HL-60/S4 treated with retinoic acid at 250 ng/mL for 4 days and 3 days (cell line): ENCODE results near the gene CLEC4D.
"Not testable (repeated sequence)": the region's sequence is repeated elsewhere in the genome, so short reads cannot be mapped to it uniquely, and the experiment has no call there.

Experiments
- in situ Hi-C: fragments of 300-500 bp; cut with MboI; formaldehyde crosslinking; loops from 2 replicates; pipeline ENCODE4 v1.7.0; 2022; ENCODE audit warnings: low sequenced_read_pairs

Gene CLEC4D

GRCh38 chr12:8527250-8528130 is 14.2 kb downstream of the CLEC4D start:
- in situ Hi-C loops = no loop called here

DNA sequence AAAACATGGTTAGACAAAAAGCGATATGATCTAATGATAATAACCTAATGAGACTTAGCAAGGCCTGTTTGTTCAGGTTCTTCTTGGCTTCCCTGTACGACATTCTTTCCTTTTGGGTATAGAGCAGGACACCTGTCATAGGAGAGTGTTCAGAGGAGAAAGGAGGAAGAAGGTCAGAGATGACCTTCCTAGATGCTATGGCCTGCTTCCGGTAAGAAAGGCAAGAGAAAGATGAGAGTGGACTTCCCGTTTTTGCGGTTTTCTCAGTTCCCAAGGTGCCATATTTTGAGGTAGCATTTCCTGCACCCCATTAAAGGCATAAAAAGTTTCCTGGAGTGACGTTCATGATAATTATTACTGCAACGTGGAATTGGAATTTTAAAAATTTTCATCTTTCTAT is 18.7 kb downstream of the CLEC4D start:
- in situ Hi-C loops = no loop called here

GRCh38 chr12:8537820-8538219 is 24.5 kb downstream of the CLEC4D start:
- in situ Hi-C loops = not testable (repeated sequence)

DNA sequence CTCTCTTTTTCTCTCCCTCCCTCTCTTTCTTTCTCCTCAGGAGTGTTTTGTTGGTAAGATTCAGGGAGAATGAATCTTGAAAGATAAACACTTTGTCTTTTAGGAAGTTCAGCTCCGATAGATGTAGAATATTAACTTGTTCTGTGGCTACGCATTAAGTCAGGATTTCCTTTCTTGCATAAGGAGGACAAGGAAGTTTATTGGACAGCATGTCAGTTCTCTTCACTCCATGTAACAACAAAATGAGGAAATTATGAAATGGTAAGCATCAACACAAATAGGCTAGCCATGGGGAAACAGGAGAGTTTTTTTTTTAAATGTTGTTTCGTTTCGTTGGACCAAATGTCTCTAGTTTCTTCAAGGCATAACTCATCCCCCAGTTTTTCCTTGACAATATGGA is 27.5 kb downstream of the CLEC4D start, which contains the start of gene CLEC4E:
CLEC4E (minus strand) TSS at position 75 of the 400 bp plus-strand sequence. CDS start 108 bp downstream, outside the sequence.
- in situ Hi-C loops = not testable (repeated sequence)

GRCh38 chr12:8541562-8541961 is 28.3 kb downstream of the CLEC4D start:
- in situ Hi-C loops = no loop called here

- in situ Hi-C loops = no loop called here
These were observed 31.0 kb downstream of the CLEC4D start for GRCh38 chr12:8544295-8544694.

DNA sequence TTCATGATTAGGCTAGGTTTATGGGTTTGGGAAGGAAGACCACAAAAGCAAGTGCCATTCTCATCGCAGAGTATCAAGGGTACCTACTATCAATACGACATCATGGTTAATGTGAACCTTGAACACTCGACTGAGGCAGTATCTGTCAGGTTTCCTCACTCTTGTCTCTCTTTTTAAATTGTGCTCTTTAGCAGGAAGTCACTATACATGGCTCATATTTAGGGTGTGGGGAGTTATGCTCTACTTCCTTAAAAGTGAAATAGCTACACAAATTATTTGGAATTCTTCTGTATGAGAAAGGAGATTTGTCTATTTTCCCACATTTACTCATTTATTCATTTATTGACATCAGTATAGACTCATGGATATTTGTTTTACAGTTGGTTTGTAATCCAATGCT is 33.3 kb downstream of the CLEC4D start:
- in situ Hi-C loops = no loop called here

DNA sequence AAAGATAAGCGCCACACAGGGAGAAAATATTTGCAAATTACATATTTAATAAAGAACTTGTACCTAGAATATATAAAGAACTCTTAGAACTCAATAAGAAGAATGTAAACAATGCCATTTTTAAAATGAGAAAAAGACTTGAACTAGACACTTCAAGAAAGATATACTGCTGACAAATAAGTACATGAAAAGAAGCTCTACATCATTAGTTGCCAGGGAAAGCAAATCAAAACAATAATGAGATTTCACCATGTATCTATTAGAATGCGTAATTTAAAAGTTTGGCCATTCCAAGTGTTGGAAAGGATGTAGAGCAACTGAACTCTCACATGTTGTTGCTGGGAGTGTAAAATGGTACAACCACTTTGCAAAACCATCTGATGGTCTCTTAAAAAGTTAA is 34.3 kb downstream of the CLEC4D start:
- in situ Hi-C loops = no loop called here

- in situ Hi-C loops = no loop called here
These were observed 34.9 kb downstream of the CLEC4D start for GRCh38 chr12:8548192-8548591.

- in situ Hi-C loops = no loop called here
These were observed 36.1 kb downstream of the CLEC4D start for GRCh38 chr12:8549381-8549780.

GRCh38 chr12:8553088-8553627 is 39.9 kb downstream of the CLEC4D start:
- in situ Hi-C loops = no loop called here

GRCh38 chr12:8554451-8555195 is 41.3 kb downstream of the CLEC4D start:
- in situ Hi-C loops = no loop called here

DNA sequence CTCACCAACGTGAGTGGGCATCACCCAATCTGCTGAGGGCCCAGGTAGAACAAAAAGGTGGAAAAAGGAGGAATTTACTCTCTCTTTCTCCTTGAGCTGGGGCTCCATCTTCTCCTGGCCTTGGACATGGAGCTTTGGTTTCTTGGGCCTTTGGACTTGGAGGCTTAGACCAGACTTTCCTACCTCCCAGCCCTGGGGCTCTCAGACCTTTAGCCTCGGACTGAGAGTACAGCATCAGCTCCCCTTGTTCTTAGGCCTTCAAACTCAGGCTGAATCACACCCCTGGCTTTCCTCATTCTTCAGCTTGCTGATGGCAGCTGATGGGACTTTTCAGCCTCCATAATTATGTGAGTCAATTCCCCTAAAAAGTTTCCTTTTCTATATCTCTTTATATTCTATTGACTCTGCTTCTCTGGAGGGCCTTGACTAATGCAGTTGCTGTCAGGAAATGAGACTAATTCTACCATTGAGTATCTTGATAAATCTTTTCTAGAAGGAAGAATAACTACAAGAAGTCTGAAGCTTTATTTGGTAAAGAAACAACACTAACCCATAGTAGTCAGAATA is 43.3 kb downstream of the CLEC4D start:
- in situ Hi-C loops = no loop called here

DNA sequence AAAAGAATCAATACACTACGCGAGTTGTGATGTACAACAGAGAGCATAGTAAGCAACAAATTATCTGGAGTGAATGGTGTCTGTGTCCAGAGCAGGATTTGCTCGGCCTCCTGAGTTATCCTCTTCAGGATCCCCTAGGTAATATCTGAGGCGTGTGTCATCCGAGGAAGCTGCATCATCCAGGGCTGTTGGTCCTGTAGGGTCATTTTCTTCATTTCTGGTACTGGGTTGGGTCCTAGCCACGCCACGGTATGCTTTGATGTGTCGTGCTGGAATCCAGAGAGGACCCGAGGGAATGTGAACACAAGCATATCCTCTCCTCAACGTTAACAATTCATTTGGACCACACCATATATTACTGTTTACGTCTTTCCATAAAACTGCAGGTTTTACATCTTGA is 46.4 kb downstream of the CLEC4D start:
- in situ Hi-C loops = no loop called here

DNA sequence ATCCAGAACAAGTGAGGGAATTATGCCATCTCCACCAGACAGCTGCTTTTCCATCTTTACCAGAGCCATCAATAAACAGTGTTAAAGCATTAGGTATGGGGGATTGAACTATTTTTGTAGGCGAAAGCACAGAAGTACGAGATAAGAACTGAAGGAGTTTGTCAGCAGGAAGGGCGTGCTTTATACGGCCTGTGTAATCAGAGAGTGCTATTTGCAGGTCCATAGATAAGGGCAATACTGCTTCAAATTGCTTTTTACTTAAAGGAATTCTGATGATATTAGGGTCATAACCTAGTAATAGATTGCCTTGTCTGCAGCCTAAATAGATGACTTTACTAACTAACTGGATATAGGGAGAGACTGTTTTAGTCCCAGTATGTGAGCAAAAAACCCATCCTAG is 47.7 kb downstream of the CLEC4D start:
- in situ Hi-C loops = no loop called here

DNA sequence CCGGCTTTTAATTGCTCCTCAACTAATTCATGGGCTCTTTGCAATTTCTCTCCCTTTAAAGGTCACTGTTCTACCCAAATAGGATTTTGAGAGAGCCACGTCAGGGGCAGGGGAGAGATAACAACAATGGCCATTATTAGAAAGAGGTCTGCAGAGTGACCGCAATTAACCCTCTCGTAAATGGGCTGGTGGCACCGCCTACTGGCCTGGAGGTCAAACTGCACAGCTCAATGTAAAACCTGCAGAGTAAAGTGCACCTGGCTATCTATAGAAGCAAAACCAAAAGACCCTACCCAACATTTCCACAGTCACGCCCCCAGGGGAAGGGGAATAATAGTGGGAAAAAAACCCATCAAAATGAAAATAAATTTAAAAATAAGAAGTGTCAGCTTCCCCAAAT is 49.0 kb downstream of the CLEC4D start:
- in situ Hi-C loops = no loop called here

- in situ Hi-C loops = no loop called here
These were observed 50.1 kb downstream of the CLEC4D start for GRCh38 chr12:8563356-8563755.

DNA sequence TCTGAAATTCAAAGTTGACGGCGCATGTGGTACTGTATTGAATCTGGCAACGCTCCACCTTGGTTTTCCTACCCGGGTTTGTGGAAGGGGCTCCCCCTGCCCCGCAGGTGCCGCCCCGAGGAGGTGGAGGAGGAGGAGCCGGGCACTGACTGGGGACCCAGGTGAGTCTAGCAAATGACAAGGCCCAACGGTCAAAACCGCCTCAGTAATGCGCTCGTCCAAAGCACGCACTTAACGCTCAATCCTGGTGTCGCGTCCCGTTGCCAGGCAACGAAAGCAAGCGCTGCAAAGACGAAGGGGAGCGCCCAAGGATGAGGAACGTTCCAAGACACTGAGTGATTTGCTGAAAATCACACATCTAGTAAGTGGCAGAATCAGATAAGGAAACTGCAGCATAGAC is 51.4 kb downstream of the CLEC4D start:
- in situ Hi-C loops = no loop called here

GRCh38 chr12:8566052-8566451 is 52.7 kb downstream of the CLEC4D start:
- in situ Hi-C loops = not testable (repeated sequence)

- in situ Hi-C loops = no loop called here
These were observed 53.2 kb downstream of the CLEC4D start for GRCh38 chr12:8566525-8566924.
